T-helper 17 cell (primary cell): Measurements from ENCODE around the gene UBE2M. TPM values are rescaled to one million over a fixed set of nuclear protein-coding genes. Genes with fewer than 3 reads are reported as not detected.

ENCODE experiments used
- ATAC-seq: fragments of 150-1000 bp; cut with Tn5 transposase; 2 replicates; pipeline ENCODE4 v1.10.0; 2021; ENCODE audit warnings: mild to moderate bottlenecking, moderate library complexity
- DNase-seq, 3 donors: peaks; one replicate each; pipeline versions ENCODE4 v3.0.0 to v3.0.0-alpha.2; 2020 to 2021
- H3K9me3 ChIP-seq: one replicate; pipeline ENCODE4 v1.7.0; 2013; ENCODE audit warnings: low read length, mild to moderate bottlenecking; ENCODE audit not compliant: control insufficient read depth, poor library complexity, severe bottlenecking
- H3K27ac Mint-ChIP-seq: one replicate; pipeline ENCODE4 v1.8.0; 2022; ENCODE audit warnings: mild to moderate bottlenecking, moderate library complexity, mixed read lengths
- H3K27me3 Mint-ChIP-seq: one replicate; pipeline ENCODE4 v1.8.0; 2022; ENCODE audit warnings: mixed read lengths
- H3K36me3 Mint-ChIP-seq: one replicate; pipeline ENCODE4 v1.8.0; 2022; ENCODE audit warnings: low read depth, mixed read lengths
- H3K4me1 Mint-ChIP-seq: one replicate; pipeline ENCODE4 v1.8.0; 2022; ENCODE audit warnings: mild to moderate bottlenecking, mixed read lengths
- H3K4me3 Mint-ChIP-seq: one replicate; pipeline ENCODE4 v1.8.0; 2022; ENCODE audit warnings: mild to moderate bottlenecking, moderate library complexity, mixed read lengths
- total RNA-seq, 4 donors: library from RNA in 2 of 4; stranded (reverse) in 2 of 4; gene quantifications; one replicate each; pipeline ENCODE4 v1.2.3 and lab custom pipeline; 2022 to 2026

The UBE2M gene
- total RNA-seq, 2 donors from 2014 or later = 36.1 to 63.5 TPM

GRCh38 chr19:58555920-58556621, 2.3 kb downstream of the UBE2M start:
- no peak for DNase-seq
- no peaks in the 10 kb centered on the region for H3K27me3 Mint-ChIP-seq
- H3K4me1 Mint-ChIP-seq = peaks cover 49% of the 10 kb centered on the region
- peak overlapping the region; percentile 99 for H3K4me3 Mint-ChIP-seq
- no peaks in the 10 kb centered on the region for H3K9me3 ChIP-seq
- peaks cover 9% of the 10 kb centered on the region for H3K36me3 Mint-ChIP-seq
- no peak for ATAC-seq
- peak overlapping the region; percentile 98 for H3K27ac Mint-ChIP-seq

- H3K9me3 ChIP-seq = no peaks in the 10 kb centered on the region
- no peak for DNase-seq
- peak overlapping the region; percentile 99 for H3K4me3 Mint-ChIP-seq
- H3K27ac Mint-ChIP-seq = peak overlapping the region; percentile 98
- ATAC-seq = no peak
- peaks cover 9% of the 10 kb centered on the region for H3K36me3 Mint-ChIP-seq
- H3K27me3 Mint-ChIP-seq = no peaks in the 10 kb centered on the region
- H3K4me1 Mint-ChIP-seq = peaks cover 45% of the 10 kb centered on the region
These were observed 3.0 kb downstream of the UBE2M start for GRCh38 chr19:58555369-58555885.

DNA sequence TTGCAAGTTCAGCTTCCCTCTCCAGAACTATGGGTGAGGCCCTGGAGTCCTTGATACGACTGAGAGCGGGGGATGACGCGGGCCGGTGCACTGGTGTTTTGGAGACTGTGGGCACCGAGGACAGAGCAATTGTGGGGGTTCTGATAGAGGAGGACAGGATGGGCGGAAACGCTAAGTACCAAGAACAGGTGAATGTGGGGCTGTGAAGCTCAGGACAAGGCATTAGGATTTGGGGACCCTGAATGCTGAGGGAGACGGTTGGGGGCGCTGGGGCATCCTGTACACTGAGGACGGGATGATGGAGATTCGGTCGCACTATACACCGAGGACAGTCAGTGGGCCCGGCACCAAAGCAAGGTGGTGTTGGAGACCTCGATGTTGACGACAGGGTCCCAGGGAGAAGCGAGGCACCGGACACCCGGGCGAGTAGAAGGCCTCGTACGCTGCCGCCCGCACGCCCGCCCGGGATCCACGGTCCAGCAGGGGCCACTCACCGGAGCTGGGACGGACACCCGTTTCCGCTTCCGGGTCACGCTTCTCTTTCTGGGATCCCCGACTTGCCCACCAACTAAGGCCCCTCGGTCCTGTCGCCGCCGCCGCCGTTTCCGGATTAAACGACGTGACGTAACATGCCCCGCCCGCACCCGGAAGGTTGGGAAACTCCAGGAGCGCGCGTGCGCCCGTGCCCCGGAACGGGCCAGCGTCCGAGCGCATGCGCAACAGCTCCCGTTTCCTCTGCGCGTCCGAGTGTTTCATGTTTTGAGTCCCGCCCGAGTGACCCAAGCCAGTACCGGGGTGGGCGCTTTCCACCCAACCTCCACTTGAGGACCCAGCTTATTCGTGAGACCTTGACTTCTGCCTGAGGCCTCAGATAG, 3.7 kb downstream of the UBE2M start, which contains the start of gene CHMP2A:
CHMP2A (minus strand) TSS at position 612 of the 875 bp plus-strand sequence. CDS start 893 bp downstream, outside the sequence.
- peak within 1 kb of the TSS; percentile 98 for H3K27ac Mint-ChIP-seq
- DNase-seq = peak; percentile 95 to 97 (median 96)
- peaks cover 43% of the 10 kb centered on the region for H3K4me1 Mint-ChIP-seq
- H3K4me3 Mint-ChIP-seq = peak within 1 kb of the TSS; percentile 99
- H3K9me3 ChIP-seq = no peaks in the 10 kb centered on the region
- peaks cover 9% of the 10 kb centered on the region for H3K36me3 Mint-ChIP-seq
- no peaks in the 10 kb centered on the region for H3K27me3 Mint-ChIP-seq
- ATAC-seq = peak; percentile 48

GRCh38 chr19:58553799-58554493, 4.5 kb downstream of the UBE2M start:
- no peak for DNase-seq
- no peaks in the 10 kb centered on the region for H3K27me3 Mint-ChIP-seq
- peaks cover 9% of the 10 kb centered on the region for H3K36me3 Mint-ChIP-seq
- peaks cover 39% of the 10 kb centered on the region for H3K4me1 Mint-ChIP-seq
- peak overlapping the region; percentile 98 for H3K27ac Mint-ChIP-seq
- peak overlapping the region; percentile 99 for H3K4me3 Mint-ChIP-seq
- no peaks in the 10 kb centered on the region for H3K9me3 ChIP-seq
- ATAC-seq = no peak

DNA sequence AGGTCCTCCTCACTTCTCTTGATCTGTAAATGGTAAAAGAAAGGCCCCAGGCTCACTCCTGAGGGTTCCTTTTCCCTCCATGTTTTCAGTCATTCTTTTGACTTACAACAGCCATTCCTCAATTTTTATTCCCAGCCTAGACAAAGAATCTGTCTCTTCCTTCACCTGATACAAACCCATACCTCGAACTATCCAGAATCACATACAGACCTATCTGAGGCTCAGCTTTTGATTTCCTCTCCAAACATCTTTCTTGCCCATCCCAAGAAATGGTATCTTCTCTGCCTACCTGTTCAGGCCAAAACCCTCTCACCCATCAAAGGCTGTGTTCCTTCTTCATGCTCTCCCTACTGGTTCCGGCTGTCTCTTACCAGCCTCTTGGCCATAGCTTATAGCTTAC, 5.8 kb downstream of the UBE2M start:
- no peak for DNase-seq
- peaks cover 12% of the 10 kb centered on the region for H3K36me3 Mint-ChIP-seq
- peak overlapping the region; percentile 98 for H3K27ac Mint-ChIP-seq
- no peaks in the 10 kb centered on the region for H3K27me3 Mint-ChIP-seq
- H3K9me3 ChIP-seq = no peaks in the 10 kb centered on the region
- H3K4me1 Mint-ChIP-seq = peaks cover 39% of the 10 kb centered on the region
- H3K4me3 Mint-ChIP-seq = peak overlapping the region; percentile 73
- ATAC-seq = no peak

DNA sequence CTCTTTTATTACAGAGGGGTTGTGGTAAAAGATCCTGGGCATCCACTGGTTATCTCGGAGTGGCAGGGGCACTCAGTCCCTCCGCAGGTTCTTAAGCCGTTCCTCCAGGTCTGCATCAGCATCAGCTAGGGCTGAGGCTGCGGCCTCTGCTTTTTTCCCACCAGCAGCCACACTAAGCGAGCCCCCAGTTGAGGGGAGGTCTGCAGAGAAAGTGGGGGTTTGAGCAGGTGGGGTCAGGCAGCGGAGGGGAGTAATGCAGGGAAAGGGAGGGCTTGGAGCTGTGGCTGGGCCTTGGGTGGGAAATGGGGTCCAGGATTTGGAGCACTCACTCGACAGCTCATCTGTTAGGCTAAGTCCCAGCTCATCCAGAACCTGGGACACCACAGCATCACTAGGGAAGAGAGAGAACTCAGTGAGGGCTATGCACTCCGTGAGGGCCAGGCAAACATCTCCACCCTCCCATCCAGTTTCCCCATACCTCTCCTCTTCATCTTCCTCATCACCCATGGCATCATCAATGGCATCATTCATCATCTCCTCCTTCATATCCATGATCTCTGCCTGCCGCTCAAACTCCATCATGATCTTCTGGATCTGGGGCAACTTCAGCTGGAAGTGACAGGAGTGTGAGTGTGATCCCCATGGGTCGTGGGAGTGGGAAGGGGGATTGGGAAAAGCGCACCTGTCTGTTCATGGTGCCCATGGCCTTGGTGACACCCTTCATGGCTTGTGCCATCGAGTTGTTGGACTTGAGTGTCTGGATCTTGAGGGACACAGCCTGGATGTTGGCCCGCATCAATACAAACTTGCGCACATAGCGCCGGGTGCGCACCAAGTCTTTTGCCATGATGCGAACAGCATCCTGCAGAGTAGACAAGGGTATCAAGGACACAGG, 6.6 kb downstream of the UBE2M start:
- Mint-ChIP-seq H3K36me3 (peaks cover 12% of the 10 kb centered on the region), H3K27me3 (no peaks in the 10 kb centered on the region), H3K27ac (peak overlapping the region; percentile 98), H3K4me1 (peaks cover 35% of the 10 kb centered on the region), H3K4me3 (peak overlapping the region; percentile 73)
- DNase-seq = no peak
- no peak for ATAC-seq
- no peaks in the 10 kb centered on the region for H3K9me3 ChIP-seq

DNA sequence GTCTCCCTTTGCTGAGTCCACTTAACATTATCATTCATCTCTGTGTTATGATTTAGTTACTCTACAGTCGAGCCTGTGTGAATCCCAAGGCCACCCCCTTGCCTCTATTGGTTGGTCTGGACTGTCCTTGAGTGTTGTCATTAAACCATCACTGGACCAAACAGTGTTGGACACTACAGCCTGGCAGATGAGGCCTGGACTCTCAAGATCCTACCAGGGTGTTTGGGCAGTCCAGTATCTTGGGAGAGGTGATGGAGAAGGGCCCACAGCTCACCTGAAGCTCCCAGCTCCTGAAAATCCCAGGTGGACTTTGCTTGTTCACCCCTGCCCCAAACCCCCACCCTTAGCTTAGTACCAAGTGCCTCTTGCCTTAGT, 7.3 kb downstream of the UBE2M start:
- no peaks in the 10 kb centered on the region for H3K27me3 Mint-ChIP-seq
- peaks cover 16% of the 10 kb centered on the region for H3K36me3 Mint-ChIP-seq
- H3K27ac Mint-ChIP-seq = peak overlapping the region; percentile 14
- H3K4me1 Mint-ChIP-seq = peaks cover 37% of the 10 kb centered on the region
- ATAC-seq (no peak), DNase-seq (no peak)
- no peaks in the 10 kb centered on the region for H3K9me3 ChIP-seq
- no peak overlapping the region for H3K4me3 Mint-ChIP-seq

DNA sequence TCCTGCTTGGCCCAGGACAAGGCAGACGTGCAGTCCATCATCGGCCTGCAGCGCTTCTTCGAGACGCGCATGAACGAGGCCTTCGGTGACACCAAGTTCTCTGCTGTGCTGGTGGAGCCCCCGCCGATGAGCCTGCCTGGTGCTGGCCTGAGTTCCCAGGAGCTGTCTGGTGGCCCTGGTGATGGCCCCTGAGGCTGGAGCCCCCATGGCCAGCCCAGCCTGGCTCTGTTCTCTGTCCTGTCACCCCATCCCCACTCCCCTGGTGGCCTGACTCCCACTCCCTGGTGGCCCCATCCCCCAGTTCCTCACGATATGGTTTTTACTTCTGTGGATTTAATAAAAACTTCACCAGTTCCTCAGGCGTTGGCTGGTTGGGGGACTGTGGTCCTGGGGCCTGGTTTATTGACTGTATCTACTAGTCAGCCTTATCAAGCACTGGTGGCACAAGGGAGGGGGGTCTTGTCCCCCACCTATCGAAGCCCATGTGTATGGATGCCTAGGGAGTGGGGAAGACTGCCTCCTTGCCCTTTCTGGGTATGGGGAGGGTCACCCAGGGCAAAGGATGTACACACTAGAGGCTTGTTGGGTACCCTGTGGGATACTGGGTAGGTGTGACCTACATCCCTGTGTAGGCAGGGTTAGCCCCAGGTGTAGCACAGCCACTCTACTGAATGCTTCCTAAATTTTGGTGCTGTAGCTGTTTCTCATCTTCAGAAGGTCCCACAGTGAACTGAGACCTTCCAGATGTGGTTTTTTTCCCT, 7.9 kb downstream of the UBE2M start:
- peaks cover 16% of the 10 kb centered on the region for H3K36me3 Mint-ChIP-seq
- no peak overlapping the region for H3K4me3 Mint-ChIP-seq
- ATAC-seq = no peak
- peaks cover 43% of the 10 kb centered on the region for H3K4me1 Mint-ChIP-seq
- H3K9me3 ChIP-seq = no peaks in the 10 kb centered on the region
- no peak for DNase-seq
- H3K27ac Mint-ChIP-seq = no peak overlapping the region
- no peaks in the 10 kb centered on the region for H3K27me3 Mint-ChIP-seq

DNA sequence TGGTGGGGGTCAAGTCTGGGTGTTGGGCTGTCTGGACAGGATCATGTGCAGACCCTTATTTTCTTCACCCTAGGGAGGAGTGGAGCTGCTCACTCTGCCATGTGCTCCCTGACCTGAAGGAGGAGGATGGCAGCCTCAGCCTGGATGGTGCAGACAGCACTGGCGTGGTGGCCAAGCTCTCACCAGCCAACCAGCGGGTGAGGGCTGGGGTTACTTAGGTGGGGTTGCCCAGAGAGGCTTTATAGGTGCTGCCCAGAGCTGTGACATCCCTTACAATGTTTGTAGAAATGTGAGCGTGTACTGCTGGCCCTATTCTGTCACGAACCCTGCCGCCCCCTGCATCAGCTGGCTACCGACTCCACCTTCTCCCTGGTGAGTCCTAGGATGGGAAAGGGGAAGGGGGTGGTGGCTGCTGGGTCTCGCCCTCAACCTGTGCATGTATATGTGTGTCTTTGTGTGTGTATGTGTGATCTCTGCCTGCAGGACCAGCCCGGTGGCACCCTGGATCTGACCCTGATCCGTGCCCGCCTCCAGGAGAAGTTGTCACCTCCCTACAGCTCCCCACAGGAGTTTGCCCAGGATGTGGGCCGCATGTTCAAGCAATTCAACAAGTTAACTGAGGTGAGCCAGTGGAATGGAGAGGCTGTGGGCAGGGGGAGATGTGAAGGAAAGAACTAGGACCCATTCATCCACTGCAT, 8.6 kb downstream of the UBE2M start:
- no peak for DNase-seq
- no peak overlapping the region for H3K27ac Mint-ChIP-seq
- H3K4me3 Mint-ChIP-seq = no peak overlapping the region
- H3K4me1 Mint-ChIP-seq = peaks cover 42% of the 10 kb centered on the region
- ATAC-seq = no peak
- no peaks in the 10 kb centered on the region for H3K9me3 ChIP-seq
- peaks cover 16% of the 10 kb centered on the region for H3K36me3 Mint-ChIP-seq
- no peaks in the 10 kb centered on the region for H3K27me3 Mint-ChIP-seq

DNA sequence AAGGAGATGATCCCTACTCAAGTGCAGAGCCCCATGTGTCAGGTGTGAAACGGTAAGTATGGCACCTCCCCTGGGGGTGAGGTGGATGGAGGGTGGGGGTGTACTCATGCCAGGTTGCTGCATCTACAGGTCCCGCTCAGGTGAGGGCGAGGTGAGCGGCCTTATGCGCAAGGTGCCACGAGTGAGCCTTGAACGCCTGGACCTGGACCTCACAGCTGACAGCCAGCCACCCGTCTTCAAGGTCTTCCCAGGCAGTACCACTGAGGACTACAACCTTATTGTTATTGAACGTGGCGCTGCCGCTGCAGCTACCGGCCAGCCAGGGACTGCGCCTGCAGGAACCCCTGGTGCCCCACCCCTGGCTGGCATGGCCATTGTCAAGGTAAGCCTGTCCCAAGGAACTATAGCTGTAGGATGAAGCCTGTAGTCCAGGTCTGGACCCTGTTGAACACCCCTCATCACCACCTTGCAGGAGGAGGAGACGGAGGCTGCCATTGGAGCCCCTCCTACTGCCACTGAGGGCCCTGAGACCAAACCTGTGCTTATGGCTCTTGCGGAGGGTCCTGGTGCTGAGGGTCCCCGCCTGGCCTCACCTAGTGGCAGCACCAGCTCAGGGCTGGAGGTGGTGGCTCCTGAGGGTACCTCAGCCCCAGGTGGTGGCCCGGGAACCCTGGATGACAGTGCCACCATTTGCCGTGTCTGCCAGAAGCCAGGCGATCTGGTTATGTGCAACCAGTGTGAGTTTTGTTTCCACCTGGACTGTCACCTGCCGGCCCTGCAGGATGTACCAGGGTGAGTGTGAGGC, 9.3 kb downstream of the UBE2M start:
- Mint-ChIP-seq H3K4me3 (no peak overlapping the region), H3K4me1 (peaks cover 38% of the 10 kb centered on the region), H3K36me3 (peaks cover 16% of the 10 kb centered on the region), H3K27me3 (no peaks in the 10 kb centered on the region), H3K27ac (no peak overlapping the region)
- ATAC-seq (no peak), DNase-seq (no peak)
- no peaks in the 10 kb centered on the region for H3K9me3 ChIP-seq
